GM23338 (cell line): ENCODE results near the gene STN1.

Experiments
- EZH2 ChIP-seq: fragments of 200-600 bp; sonication (generic); IDR thresholded peaks from one replicate; pipeline ENCODE4 v1.8.0; 2017; ENCODE audit warnings: antibody characterized with exemption, mild to moderate bottlenecking, low read depth; ENCODE audit not compliant: unreplicated experiment
- TF ChIP-seq, protein P1 (sequence below), 2 experiments: fragments of 200-600 bp in 1 of 2; sonication (generic) in 1 of 2; conservative IDR thresholded peaks; 2 replicates each; pipeline versions ENCODE4 v1.5.1 to v1.6.1; 2016 to 2017; ENCODE audit warnings: antibody characterized with exemption in 2 of 2, low read depth in 2 of 2, mild to moderate bottlenecking in 2 of 2, moderate library complexity in 1 of 2

DNA sequence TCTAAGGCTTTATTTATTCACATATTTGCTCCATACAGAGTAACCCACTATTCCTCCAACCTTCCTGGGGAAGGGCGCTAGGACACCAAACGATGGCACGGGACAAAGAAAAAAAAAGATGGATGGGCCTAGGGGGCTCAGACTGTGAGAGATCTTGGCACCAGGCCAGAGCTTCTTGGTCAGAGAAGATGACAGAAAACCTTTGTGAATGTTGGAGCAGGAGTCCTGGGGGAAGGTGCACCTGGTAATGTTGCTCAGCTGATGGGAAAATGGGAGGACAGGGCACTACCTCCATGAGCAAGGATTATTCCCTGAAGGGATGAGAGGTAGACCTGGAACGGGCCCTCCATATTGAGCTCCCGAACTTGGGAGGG is 61.2 kb downstream of the STN1 start:
- TF ChIP-seq, protein P1, sequence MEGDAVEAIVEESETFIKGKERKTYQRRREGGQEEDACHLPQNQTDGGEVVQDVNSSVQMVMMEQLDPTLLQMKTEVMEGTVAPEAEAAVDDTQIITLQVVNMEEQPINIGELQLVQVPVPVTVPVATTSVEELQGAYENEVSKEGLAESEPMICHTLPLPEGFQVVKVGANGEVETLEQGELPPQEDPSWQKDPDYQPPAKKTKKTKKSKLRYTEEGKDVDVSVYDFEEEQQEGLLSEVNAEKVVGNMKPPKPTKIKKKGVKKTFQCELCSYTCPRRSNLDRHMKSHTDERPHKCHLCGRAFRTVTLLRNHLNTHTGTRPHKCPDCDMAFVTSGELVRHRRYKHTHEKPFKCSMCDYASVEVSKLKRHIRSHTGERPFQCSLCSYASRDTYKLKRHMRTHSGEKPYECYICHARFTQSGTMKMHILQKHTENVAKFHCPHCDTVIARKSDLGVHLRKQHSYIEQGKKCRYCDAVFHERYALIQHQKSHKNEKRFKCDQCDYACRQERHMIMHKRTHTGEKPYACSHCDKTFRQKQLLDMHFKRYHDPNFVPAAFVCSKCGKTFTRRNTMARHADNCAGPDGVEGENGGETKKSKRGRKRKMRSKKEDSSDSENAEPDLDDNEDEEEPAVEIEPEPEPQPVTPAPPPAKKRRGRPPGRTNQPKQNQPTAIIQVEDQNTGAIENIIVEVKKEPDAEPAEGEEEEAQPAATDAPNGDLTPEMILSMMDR (conservative IDR thresholded peaks at IDR 0.05; ENCODE audit: low read depth in 2 of 2): no peak
- TF ChIP-seq EZH2: no peak
